ENCODE data around the gene EYS.

The EYS gene

GRCh38 chr6:64547594-64548268 lies 1159.3 kb downstream of the EYS start:
- no peak for DNase-seq (ENCODE audit: low read depth)
- no peak for TF ChIP-seq CTCF (IDR thresholded peaks at IDR 0.05; ENCODE audit: control insufficient read depth, extremely low read depth, insufficient read depth)
- H3K4me3 ChIP-seq (ENCODE audit: low read depth, low read length) = no peak overlapping the region

DNA sequence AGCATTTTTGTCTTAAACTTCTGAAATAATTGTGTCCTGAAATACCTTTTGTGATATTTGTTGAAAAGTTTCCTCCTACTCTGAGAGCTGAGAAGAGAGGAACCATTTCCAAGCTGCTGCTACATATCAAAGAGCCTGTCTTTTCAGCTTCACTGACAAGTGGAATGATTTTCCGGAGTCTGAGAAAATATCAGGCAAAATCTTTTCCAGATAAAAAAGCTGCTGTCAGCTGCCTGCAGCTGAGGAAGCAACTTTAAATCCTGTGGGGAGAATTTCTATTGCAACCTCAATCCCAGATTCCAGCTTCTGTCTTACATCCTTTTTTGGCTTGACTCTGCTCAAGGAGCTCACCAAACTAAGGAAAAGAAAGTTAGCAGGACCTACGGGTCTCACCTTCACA lies 1167.1 kb downstream of the EYS start:
- DNase-seq (ENCODE audit: low read depth) = no peak
- TF ChIP-seq CTCF (IDR thresholded peaks at IDR 0.05; ENCODE audit: control insufficient read depth, extremely low read depth, insufficient read depth) = no peak
- H3K4me3 ChIP-seq (ENCODE audit: low read depth, low read length) = no peak overlapping the region

DNA sequence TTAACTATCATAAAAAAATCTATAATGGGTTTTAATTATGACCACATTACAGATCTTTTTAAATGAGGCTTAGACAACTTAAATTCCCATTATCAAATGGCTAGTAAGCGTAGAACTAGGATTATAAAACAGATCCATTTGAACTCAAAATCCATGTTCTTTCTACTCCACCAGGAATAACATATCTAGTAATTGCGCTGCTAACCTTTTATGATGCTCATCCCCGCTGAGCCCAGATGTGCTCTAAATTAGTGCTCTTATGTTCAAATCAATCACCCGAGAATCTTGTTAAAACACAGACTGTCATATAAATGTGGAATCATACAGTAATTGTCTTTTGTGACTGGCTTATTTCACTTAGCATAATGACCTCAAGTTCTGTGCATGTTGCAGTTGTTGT lies 1168.3 kb downstream of the EYS start:
- TF ChIP-seq CTCF (IDR thresholded peaks at IDR 0.05; ENCODE audit: control insufficient read depth, extremely low read depth, insufficient read depth) = no peak
- H3K4me3 ChIP-seq (ENCODE audit: low read depth, low read length) = no peak overlapping the region
- no peak for DNase-seq (ENCODE audit: low read depth)

DNA sequence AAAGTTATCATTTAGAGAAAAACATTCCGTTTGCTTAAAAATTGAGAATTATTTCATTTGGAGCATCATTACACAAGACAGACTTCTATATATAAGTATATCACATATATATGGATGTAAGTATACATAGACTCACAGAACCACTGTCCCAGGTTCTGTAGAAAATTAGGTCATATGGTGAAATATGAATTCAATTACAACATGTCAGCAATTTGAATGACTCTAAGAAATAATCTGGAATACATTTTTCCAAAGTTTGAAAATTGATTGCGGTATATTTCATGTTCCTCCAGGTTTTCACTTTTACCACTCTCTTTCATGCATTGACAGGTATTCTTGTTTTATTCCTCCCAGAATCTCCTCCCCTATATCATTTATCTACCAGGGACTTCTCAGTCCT lies 1179.1 kb downstream of the EYS start:
- TF ChIP-seq CTCF (IDR thresholded peaks at IDR 0.05; ENCODE audit: control insufficient read depth, extremely low read depth, insufficient read depth) = no peak
- no peak for DNase-seq (ENCODE audit: low read depth)
- H3K4me3 ChIP-seq (ENCODE audit: low read depth, low read length) = no peak overlapping the region

- no peak for TF ChIP-seq CTCF (IDR thresholded peaks at IDR 0.05; ENCODE audit: control insufficient read depth, extremely low read depth, insufficient read depth)
- no peak for DNase-seq (ENCODE audit: low read depth)
- H3K4me3 ChIP-seq (ENCODE audit: low read depth, low read length) = no peak overlapping the region
Observed at GRCh38 chr6:64522859-64523258, 1184.2 kb downstream of the EYS start.

- no peak for TF ChIP-seq CTCF (IDR thresholded peaks at IDR 0.05; ENCODE audit: control insufficient read depth, extremely low read depth, insufficient read depth)
- no peak overlapping the region for H3K4me3 ChIP-seq (ENCODE audit: low read depth, low read length)
- no peak for DNase-seq (ENCODE audit: low read depth)
Observed at GRCh38 chr6:64520050-64520449, 1187.0 kb downstream of the EYS start.

- TF ChIP-seq CTCF (IDR thresholded peaks at IDR 0.05; ENCODE audit: control insufficient read depth, extremely low read depth, insufficient read depth) = no peak
Observed at GRCh38 chr6:64516393-64516792, 1190.6 kb downstream of the EYS start.

More at GRCh38 chr6:64516393-64516792, 1190.6 kb downstream of the EYS start:
- no peak overlapping the region for H3K4me3 ChIP-seq (ENCODE audit: low read depth, low read length)
- DNase-seq (ENCODE audit: low read depth) = no peak

All from LNCaP clone FGC (cell line).